Neural cell (in vitro differentiated cells): ENCODE data around the gene MLC1. TPM values are rescaled to one million over a fixed set of nuclear protein-coding genes. Genes with fewer than 3 reads are reported as not detected.

Source experiments
- H2AFZ ChIP-seq: fragments of 200-600, 300-800 bp; sonication (generic), shearing (Covaris generic); 2 replicates; pipeline ENCODE4 v1.6.0; 2014; ENCODE audit warnings: low read depth, mild to moderate bottlenecking, antibody characterized with exemption, low read length, moderate library complexity
- H3F3A ChIP-seq: fragments of 200-600 bp; shearing (Covaris generic); 2 replicates; pipeline ENCODE4 v1.6.1; 2016; ENCODE audit warnings: mild to moderate bottlenecking, moderate library complexity, mixed read lengths, antibody characterized with exemption, low read length; ENCODE audit not compliant: insufficient read depth, poor library complexity, severe bottlenecking
- H3K27ac ChIP-seq: fragments of 200-600, 300-800 bp; sonication (generic), shearing (Covaris generic); 2 replicates; pipeline ENCODE4 v1.5.1; 2014; ENCODE audit warnings: mild to moderate bottlenecking, low read length, moderate library complexity
- H3K27me3 ChIP-seq: fragments of 300-800, 200-600 bp; sonication (generic), shearing (Covaris generic); 2 replicates; pipeline ENCODE4 v1.6.0; 2014; ENCODE audit warnings: mild to moderate bottlenecking, low read depth, low read length, moderate library complexity; ENCODE audit not compliant: insufficient read depth
- H3K36me3 ChIP-seq: fragments of 300-800, 200-600 bp; sonication (generic), shearing (Covaris generic); 2 replicates; pipeline ENCODE4 v1.5.1; 2014; ENCODE audit warnings: mild to moderate bottlenecking, antibody characterized with exemption, low read length, moderate library complexity; ENCODE audit not compliant: insufficient read depth
- H3K4me2 ChIP-seq: fragments of 300-800, 200-600 bp; sonication (generic), shearing (Covaris generic); 2 replicates; pipeline ENCODE4 v1.6.0; 2014; ENCODE audit warnings: mild to moderate bottlenecking, low read length
- H3K4me3 ChIP-seq: fragments of 300-800, 200-600 bp; sonication (generic), shearing (Covaris generic); 2 replicates; pipeline ENCODE4 v1.5.1; 2014; ENCODE audit warnings: mild to moderate bottlenecking, low read length, moderate library complexity
- H3K79me2 ChIP-seq: fragments of 200-600 bp; shearing (Covaris generic); replicated peaks from 2 replicates; pipeline ENCODE4 v1.6.0; 2014; ENCODE audit warnings: mild to moderate bottlenecking, low read length, moderate library complexity; ENCODE audit not compliant: insufficient read depth
- H3K9ac ChIP-seq: fragments of 300-800, 200-600 bp; sonication (generic), shearing (Covaris generic); 2 replicates; pipeline ENCODE4 v1.6.1; 2016; ENCODE audit warnings: mild to moderate bottlenecking, low read length, mixed read lengths
- H3K9me2 ChIP-seq: fragments of 200-600 bp; shearing (Covaris generic); 2 replicates; pipeline ENCODE4 v1.6.1; 2016; ENCODE audit warnings: mild to moderate bottlenecking, low read length, mixed read lengths; ENCODE audit not compliant: insufficient read depth
- H3K9me3 ChIP-seq: fragments of 200-600, 300-800 bp; sonication (generic), shearing (Covaris generic); 2 replicates; pipeline ENCODE4 v1.6.1; 2016; ENCODE audit warnings: mild to moderate bottlenecking, mixed run types, low read length, moderate library complexity, mixed read lengths
- H4K20me1 ChIP-seq: fragments of 200-600 bp; shearing (Covaris generic); 2 replicates; pipeline ENCODE4 v1.6.1; 2016; ENCODE audit warnings: mild to moderate bottlenecking, mixed run types; ENCODE audit not compliant: insufficient read depth
- CTCF ChIP-seq: fragments of 450-650 bp; IDR thresholded peaks from 2 replicates; pipeline ENCODE4 v1.5.1; 2014; ENCODE audit warnings: antibody characterized with exemption, mild to moderate bottlenecking, moderate library complexity; ENCODE audit not compliant: poor library complexity, severe bottlenecking
- EP300 ChIP-seq: fragments of 450-650 bp; conservative IDR thresholded peaks from 2 replicates; pipeline ENCODE4 v1.6.1; 2014; ENCODE audit warnings: antibody characterized with exemption, mild to moderate bottlenecking, moderate library complexity; ENCODE audit not compliant: poor library complexity, severe bottlenecking
- EZH2 ChIP-seq: fragments of 200-600, 300-800 bp; shearing (Covaris generic), sonication (generic); IDR thresholded peaks from 2 replicates; pipeline ENCODE4 v1.6.1; 2014; ENCODE audit warnings: antibody characterized with exemption, low read length, borderline replicate concordance, mild to moderate bottlenecking; ENCODE audit not compliant: insufficient read depth, poor library complexity, severe bottlenecking
- MXI1 ChIP-seq: fragments of 450-650 bp; conservative IDR thresholded peaks from 2 replicates; pipeline ENCODE4 v1.6.1; 2014; ENCODE audit warnings: antibody characterized with exemption, mild to moderate bottlenecking; ENCODE audit not compliant: poor library complexity, severe bottlenecking
- POLR2AphosphoS5 ChIP-seq: IDR thresholded peaks from 2 replicates; pipeline ENCODE4 v1.6.1; 2012
- RAD21 ChIP-seq: fragments of 450-650 bp; conservative IDR thresholded peaks from 2 replicates; pipeline ENCODE4 v1.6.1; 2014; ENCODE audit warnings: antibody characterized with exemption, mild to moderate bottlenecking, moderate library complexity
- REST ChIP-seq: IDR thresholded peaks from 2 replicates; pipeline ENCODE4 v1.6.1; 2012; ENCODE audit warnings: borderline replicate concordance
- SMC3 ChIP-seq: fragments of 450-650 bp; conservative IDR thresholded peaks from 2 replicates; pipeline ENCODE4 v1.6.1; 2014; ENCODE audit warnings: antibody characterized with exemption, mild to moderate bottlenecking, moderate library complexity; ENCODE audit not compliant: poor library complexity
- TAF1 ChIP-seq: IDR thresholded peaks from 2 replicates; pipeline ENCODE4 v1.6.1; 2012; ENCODE audit warnings: low read depth
- polyA plus RNA-seq: library from polyadenylated mRNA; depleted of rRNA; stranded (reverse); fragments of >200 nt; gene quantifications from 2 replicates; pipeline ENCODE4 v1.2.3, GENCODE V29; 2014

Gene MLC1
- polyA plus RNA-seq, 1 donor from 2014 or later: not detected

- Histone ChIP-seq H3K4me3 (no peak overlapping the region), H3K9me3 (no peaks in the 10 kb centered on the region), H3F3A (no peaks in the 10 kb centered on the region), H2AFZ (no peak overlapping the region), H3K9me2 (no peaks in the 10 kb centered on the region), H3K4me2 (no peak overlapping the region), H4K20me1 (no peaks in the 10 kb centered on the region), H3K79me2 (no peaks in the 10 kb centered on the region), H3K36me3 (no peaks in the 10 kb centered on the region), H3K9ac (no peak overlapping the region), H3K27ac (no peak overlapping the region), H3K27me3 (no peaks in the 10 kb centered on the region)
- no peak for TF ChIP-seq REST
- TF ChIP-seq MXI1: no peak
- TF ChIP-seq SMC3: no peak
- TF ChIP-seq RAD21: no peak
- TF ChIP-seq EP300: no peak
- no peak for TF ChIP-seq TAF1
- TF ChIP-seq CTCF: no peak
- TF ChIP-seq POLR2AphosphoS5: no peak
- TF ChIP-seq EZH2: no peak
Observed at GRCh38 chr22:50114221-50115021, 29.2 kb upstream of the MLC1 start.

- H3K79me2 ChIP-seq: no peaks in the 10 kb centered on the region
- H3F3A ChIP-seq: no peaks in the 10 kb centered on the region
- H3K9me3 ChIP-seq: no peaks in the 10 kb centered on the region
- H3K9me2 ChIP-seq: no peaks in the 10 kb centered on the region
- no peaks in the 10 kb centered on the region for H3K27me3 ChIP-seq
- no peaks in the 10 kb centered on the region for H4K20me1 ChIP-seq
- H3K27ac ChIP-seq: no peak overlapping the region
- H3K4me2 ChIP-seq: no peak overlapping the region
- TF ChIP-seq MXI1 (no peak), RAD21 (no peak), POLR2AphosphoS5 (no peak), CTCF (no peak), EZH2 (no peak), TAF1 (no peak), SMC3 (no peak), REST (no peak), EP300 (no peak)
- H3K4me3 ChIP-seq: no peak overlapping the region
- no peak overlapping the region for H3K9ac ChIP-seq
- no peaks in the 10 kb centered on the region for H3K36me3 ChIP-seq
- no peak overlapping the region for H2AFZ ChIP-seq
Observed at GRCh38 chr22:50112151-50113118, 27.2 kb upstream of the MLC1 start.
